GM12801 (cell line): Measurements from ENCODE around the gene MNAT1.

Experiments used
- TF ChIP-seq, protein P1 (sequence below): IDR thresholded peaks from one replicate; pipeline ENCODE4 v1.5.1; 2011; ENCODE audit warnings: control low read depth; ENCODE audit not compliant: insufficient read length; ENCODE audit errors: extremely low read depth

The MNAT1 gene

DNA sequence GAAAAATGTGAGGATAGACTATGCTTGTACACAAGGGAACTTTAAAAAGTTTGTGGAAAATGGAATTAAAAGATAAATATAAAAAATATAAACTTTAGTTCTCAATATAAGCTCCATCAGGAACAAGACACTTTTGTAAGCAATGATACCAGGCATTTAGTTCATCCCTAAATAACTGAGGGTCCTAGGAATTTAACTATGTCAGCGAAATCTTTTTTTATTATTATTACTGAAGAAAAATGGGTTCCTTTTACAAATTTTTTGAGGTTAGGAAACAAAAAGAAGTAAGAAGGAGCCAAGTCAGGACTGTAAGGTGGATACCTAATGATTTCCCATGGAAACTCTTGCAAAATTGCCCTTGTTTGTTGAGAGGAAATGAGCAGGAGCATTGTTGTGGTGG is 143.6 kb downstream of the MNAT1 start:
- TF ChIP-seq, protein P1, sequence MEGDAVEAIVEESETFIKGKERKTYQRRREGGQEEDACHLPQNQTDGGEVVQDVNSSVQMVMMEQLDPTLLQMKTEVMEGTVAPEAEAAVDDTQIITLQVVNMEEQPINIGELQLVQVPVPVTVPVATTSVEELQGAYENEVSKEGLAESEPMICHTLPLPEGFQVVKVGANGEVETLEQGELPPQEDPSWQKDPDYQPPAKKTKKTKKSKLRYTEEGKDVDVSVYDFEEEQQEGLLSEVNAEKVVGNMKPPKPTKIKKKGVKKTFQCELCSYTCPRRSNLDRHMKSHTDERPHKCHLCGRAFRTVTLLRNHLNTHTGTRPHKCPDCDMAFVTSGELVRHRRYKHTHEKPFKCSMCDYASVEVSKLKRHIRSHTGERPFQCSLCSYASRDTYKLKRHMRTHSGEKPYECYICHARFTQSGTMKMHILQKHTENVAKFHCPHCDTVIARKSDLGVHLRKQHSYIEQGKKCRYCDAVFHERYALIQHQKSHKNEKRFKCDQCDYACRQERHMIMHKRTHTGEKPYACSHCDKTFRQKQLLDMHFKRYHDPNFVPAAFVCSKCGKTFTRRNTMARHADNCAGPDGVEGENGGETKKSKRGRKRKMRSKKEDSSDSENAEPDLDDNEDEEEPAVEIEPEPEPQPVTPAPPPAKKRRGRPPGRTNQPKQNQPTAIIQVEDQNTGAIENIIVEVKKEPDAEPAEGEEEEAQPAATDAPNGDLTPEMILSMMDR = no peak

DNA sequence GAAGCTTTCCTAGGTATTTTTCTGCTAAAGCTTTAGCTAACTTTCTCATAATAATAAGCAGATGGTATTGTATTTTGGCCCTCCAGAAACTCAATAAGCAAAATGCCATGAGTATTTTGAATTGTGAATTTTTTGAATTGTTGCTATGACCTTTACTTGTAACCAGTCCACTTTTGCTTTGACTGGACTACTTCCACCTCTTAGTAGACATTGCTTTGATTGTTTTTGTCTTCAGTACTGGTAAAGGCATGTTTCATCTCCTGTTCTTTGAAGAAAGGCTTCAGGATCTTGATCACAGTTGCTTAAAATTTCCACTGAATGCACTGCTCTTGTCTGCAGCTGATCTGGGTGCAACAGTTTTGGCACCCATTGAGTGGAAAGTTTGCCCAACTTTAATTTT is 144.0 kb downstream of the MNAT1 start:
- TF ChIP-seq, protein P1 = no peak

DNA sequence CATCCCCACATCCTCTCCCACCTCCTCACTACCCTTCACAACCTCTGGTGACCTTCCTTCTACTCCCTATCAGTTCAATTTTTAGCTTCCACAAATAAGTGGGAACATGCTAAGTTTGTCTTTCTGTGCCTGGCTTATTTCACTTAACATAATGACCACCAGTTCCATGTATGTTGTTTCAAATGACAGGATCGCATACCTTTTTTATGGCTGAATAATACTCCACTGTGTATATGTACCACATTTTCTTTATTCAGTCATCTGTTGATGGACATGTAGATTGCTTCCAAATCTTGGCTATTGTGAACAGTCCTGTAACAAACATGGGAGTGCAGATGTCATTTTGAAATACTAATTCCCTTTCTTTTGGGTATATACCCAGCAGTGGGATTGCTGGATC is 147.7 kb downstream of the MNAT1 start:
- TF ChIP-seq, protein P1 = no peak

DNA sequence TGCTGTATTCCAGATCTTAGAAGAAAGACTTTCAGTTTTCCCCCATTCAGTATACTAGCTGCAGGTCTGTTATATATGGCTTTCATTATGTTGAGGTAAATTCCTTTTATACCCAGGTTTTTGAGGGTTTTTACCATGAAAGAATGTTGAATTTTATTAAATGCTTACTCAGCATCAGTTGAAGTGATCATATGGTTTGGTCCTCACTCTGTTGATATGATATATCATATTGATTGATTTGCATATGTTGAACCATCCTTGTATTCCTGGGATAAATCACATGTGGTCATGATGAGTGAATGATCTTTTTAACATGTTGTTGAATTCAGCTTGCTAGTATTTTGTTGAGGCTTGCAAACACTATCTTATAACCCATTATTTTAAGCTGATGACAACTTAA is 149.6 kb downstream of the MNAT1 start:
- TF ChIP-seq, protein P1 = no peak

DNA sequence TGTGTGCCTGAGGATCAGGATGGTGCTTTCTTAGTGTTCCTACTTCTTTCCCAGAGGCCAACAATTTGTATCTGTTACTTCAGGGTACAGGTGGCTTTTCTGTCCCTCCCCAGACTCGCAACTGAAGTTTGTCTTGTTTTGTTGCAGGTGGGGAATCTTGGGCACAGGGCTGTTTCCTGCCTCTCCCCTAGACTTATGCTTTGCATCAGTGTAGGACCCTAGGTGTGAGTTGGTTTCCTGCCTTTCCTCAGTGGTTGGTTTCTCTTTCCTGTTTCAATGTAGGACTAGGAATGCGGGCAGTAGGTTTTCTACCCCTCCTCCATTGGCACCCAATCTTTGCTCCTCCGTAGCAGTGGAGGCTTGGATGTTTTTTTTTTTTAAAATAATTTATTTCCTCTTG is 159.3 kb downstream of the MNAT1 start:
- TF ChIP-seq, protein P1 = no peak

DNA sequence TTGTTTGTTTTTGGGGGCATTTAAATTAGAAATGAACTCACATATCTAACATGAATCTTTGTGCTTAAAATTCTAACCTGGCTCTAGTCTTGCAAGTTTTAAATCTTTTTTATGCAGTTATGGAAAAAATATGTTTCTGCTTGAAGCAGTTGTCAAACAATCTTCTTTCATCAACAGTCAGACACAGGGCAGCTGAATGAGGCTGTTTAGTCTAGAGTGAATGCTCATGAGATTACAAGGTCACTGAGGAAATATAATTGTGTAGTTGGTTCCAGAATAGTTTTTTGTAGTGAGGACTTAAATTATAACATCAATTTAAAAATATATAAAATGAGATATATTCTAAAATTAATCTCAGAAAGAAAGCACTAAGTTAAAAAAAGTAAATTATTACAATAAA is 169.8 kb downstream of the MNAT1 start:
- TF ChIP-seq, protein P1 = no peak

DNA sequence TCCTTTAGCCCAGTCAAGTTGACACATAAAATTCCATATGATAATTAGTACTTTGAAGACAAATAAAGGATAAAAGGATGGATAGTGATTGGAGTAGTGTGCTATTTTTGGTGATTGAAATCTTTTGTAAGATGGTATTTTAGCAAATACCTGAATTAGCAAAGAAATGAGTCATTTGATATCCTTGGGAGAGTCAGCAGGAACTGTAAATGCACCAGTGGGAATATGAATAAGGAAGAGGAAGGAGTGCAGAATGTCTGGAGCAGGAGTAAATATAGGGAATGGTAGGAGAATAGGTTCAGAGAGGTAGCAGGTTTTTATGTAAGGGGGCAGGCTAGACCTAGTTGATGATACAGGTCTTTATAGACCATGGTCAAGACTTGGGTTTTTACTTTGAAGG is 171.4 kb downstream of the MNAT1 start:
- TF ChIP-seq, protein P1 = no peak

DNA sequence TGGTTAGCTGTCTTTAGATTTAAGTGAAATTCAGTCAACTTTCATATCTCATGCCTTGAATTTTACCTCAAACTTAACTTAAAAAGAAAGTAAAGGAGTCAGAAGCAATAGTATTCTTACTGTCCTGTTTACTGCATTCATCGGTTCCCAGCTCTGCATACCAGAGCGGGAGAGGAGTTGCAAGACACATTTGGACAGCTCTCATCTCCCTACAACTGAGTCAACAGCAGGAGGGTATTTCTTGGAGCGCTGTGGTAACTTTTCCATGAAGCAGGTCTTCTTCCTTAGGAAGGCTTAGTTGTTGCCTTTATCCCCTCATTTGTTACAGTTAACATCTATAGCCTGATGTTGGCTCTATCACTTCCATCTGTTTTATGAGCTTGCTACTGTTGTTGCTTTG is 181.2 kb downstream of the MNAT1 start:
- TF ChIP-seq, protein P1 = no peak
